ENCODE measurements around the gene ELP5. TPM values are rescaled to one million over a fixed set of nuclear protein-coding genes. Genes with fewer than 3 reads are reported as not detected.
"Not testable (repeated sequence)": the region's sequence is repeated elsewhere in the genome, so short reads cannot be mapped to it uniquely, and the experiment has no call there.

Gene ELP5
- total RNA-seq, 4 donors from 2014 or later = 10.8 to 20.6 (median 17.1) TPM

DNA sequence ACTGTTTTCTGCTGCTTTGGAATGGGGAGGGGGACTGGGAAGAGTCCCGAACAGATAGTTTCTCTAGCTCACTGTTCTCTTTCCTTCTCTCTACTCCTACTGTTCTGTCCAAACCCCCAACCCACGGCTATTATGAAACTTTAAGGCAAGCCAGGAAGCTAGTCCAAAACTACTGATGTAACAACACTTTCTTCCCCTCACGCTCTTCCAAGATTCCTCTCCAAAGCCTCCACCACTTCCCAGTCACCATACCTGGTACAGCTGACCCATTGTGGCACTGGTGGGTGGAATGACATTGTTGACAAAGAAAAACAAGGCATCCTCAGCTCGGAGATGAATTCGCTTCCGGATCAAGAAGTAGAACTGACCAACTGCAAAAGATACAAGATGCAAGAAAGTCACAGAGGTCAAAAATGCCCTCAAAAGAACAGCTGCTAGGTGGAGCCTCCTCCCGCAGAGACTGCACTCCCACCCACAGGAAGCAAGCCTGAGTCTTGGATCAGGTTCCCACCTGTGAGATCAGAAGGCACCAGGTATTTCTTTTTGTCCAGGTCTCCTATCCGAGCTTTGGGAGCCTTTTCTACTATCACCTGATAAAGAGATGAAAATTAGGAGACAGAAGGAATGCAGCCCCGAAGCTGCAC lies 10.8 kb upstream of the ELP5 start:
- DNase-seq (ENCODE audit: low spot score in 2 of 2) = no peak
- WGBS, 2 donors = 30% methylated on average over 9 of the region's 9 CpGs
- H3K4me3 ChIP-seq (ENCODE audit: low read depth, poor library complexity, severe bottlenecking) = peak overlapping the region; percentile 97
- TF ChIP-seq POLR2A (IDR thresholded peaks at IDR 0.05) = no peak
- TF ChIP-seq, protein P1, sequence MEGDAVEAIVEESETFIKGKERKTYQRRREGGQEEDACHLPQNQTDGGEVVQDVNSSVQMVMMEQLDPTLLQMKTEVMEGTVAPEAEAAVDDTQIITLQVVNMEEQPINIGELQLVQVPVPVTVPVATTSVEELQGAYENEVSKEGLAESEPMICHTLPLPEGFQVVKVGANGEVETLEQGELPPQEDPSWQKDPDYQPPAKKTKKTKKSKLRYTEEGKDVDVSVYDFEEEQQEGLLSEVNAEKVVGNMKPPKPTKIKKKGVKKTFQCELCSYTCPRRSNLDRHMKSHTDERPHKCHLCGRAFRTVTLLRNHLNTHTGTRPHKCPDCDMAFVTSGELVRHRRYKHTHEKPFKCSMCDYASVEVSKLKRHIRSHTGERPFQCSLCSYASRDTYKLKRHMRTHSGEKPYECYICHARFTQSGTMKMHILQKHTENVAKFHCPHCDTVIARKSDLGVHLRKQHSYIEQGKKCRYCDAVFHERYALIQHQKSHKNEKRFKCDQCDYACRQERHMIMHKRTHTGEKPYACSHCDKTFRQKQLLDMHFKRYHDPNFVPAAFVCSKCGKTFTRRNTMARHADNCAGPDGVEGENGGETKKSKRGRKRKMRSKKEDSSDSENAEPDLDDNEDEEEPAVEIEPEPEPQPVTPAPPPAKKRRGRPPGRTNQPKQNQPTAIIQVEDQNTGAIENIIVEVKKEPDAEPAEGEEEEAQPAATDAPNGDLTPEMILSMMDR (IDR thresholded peaks at IDR 0.05) = no peak
- intact Hi-C loops (cut with DNase I; ENCODE audit: low total_unique reads) = no loop called here

DNA sequence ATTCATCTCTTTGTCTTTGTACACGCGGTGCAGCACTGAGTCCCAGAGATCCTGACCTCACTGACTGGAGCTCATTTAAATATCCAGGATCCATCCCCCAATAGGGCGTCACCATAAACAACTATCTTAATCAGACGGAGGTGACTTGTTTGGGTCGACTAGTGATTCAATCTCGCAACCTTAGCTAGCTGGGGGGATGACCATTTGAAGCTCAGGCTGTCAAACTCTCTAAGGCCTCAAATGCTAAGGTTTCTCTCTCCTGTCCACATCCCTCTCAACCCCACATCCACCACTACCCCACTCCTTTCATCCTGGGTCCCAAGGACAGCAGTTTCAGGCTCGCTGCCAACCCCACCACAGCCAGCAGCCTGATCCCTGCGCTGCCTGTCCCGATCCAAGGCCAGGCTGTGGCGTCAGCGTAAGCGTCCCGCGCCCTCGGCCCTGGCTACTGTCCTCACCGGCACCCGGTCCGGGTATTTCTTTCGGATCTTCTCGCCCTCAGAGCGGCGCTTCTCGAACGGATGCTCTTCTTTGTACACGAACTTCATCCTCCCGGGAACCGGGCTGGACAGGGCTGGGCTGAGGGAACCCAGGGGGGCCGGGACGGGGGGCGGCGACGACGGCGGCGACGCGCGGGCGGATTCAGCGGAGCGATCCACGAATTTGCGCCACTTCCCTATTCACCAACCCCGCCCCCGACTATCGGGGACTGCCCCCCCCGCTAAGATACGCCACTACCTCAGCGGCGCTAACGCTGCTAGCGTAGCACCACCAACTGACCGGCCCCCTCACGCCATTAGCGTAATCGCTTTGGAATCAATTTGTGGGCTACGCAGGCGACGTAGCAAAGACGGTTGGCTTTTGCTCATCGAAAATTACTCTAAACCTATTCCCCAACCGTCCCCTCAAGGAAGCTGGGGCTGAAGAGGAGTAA lies 10.0 kb upstream of the ELP5 start, which contains the start of gene GABARAP:
Gene GABARAP (minus strand): TSS at position 667 of the 934 bp plus-strand sequence. CDS start 119 bp downstream, at position 548.
- intact Hi-C loops (cut with DNase I; ENCODE audit: low total_unique reads) = no loop called here
- WGBS, 2 donors = 0 to 1% methylated on average over 49 to 62 of the region's 62 CpGs

DNA sequence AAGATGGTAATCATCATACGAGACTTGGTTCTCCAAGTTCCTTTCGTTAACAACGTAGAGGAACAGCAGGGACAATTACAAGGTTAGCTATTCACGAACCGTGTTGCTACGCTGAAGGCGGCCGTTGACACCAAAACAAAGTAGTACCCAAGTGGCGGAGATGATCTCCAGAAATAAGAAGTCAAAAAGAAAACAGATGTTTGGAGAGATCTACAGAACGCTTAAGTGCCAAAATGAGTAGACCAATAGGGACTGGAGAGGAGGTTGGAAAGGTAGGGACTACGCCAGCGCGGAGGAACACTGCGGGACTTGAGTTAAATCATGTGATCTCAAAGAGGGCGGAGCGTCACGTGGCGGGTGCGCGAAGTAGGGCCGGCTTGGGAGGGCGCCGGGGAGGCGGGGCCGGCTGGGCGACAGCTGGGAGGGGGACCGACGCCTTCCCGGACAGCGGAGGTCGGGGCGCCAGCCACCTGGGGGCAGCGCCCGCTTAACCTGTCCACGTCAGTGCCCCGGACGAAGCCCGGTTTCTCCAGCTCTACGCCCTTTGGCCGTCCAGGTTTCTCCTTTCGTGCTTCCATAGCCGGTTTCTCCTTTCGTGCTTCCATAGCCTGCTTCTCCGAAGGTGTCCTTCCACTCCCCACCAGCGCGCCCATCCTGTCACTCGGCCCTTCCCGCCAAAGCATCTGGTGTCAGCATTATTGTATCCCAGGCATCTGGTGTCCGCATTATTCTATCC lies 9.1 kb upstream of the ELP5 start:
- intact Hi-C loops (cut with DNase I; ENCODE audit: low total_unique reads) = no loop called here
- H3K4me3 ChIP-seq (ENCODE audit: low read depth, poor library complexity, severe bottlenecking) = peak overlapping the region; percentile 97
- 0 to 1% methylated on average over 49 of the region's 49 CpGs for WGBS, 2 donors
- DNase-seq (ENCODE audit: low spot score in 2 of 2) = peak; percentile 95 to 99
- TF ChIP-seq, protein P1 (IDR thresholded peaks at IDR 0.05) = peak in 1 of 3 donors; percentile 10
- TF ChIP-seq POLR2A (IDR thresholded peaks at IDR 0.05) = peak in 1 of 2 donors; percentile 17

More for the DNA sequence above, 10.0 kb upstream of the ELP5 start, which contains the start of gene GABARAP:
- H3K4me3 ChIP-seq (ENCODE audit: low read depth, poor library complexity, severe bottlenecking) = peak within 1 kb of the TSS; percentile 97
- peak; percentile 93 to 99 for DNase-seq (ENCODE audit: low spot score in 2 of 2)
- peak in 1 of 2 donors; percentile 67 for TF ChIP-seq POLR2A (IDR thresholded peaks at IDR 0.05)
- TF ChIP-seq, protein P1 (IDR thresholded peaks at IDR 0.05) = no peak

DNA sequence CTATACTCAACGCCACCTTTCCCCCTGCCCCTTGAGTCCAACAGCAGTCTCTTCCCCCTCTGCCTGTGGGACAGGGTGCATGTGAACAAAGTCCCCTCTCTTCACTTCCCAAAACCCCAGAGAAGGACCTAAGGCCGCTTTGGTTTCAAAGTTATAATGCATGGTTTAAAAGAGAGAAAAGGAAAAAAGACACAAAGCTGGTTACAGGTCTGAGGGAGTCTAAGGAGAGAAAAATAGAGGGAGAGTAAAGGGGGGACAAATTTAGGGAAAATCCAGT lies 8.6 kb upstream of the ELP5 start:
- DNase-seq (ENCODE audit: low spot score in 2 of 2) = no peak
- intact Hi-C loops (cut with DNase I; ENCODE audit: low total_unique reads) = no loop called here
- peak overlapping the region; percentile 97 for H3K4me3 ChIP-seq (ENCODE audit: low read depth, poor library complexity, severe bottlenecking)
- TF ChIP-seq POLR2A (IDR thresholded peaks at IDR 0.05) = no peak
- TF ChIP-seq, protein P1 (IDR thresholded peaks at IDR 0.05) = no peak
- 30% methylated on average over 2 of the region's 2 CpGs for WGBS, 2 donors

DNA sequence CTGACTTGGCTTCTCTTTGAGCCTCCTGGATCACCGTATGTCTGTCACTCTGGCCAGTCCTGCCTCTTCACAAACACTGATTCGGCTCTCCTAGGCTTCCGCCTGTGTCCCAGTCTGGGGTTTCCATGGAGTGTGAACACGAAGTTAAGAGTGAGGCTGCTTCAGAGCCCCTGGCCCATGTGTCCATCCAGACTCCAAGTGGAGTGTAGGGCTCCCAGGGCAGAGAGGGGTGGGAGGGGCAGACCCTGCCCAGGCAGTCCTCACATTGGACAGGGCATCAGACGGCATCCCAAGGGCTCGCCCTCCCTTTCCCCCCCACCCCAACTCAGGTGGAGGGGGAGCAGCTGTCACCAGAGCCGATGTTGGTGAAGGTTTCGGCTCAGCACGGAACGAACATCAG lies 8.2 kb upstream of the ELP5 start:
- DNase-seq (ENCODE audit: low spot score in 2 of 2); intact Hi-C loops (cut with DNase I; ENCODE audit: low total_unique reads); H3K4me3 ChIP-seq (ENCODE audit: low read depth, poor library complexity, severe bottlenecking): not testable (repeated sequence)
- 77 to 82% methylated on average over 10 of the region's 10 CpGs for WGBS, 2 donors

DNA sequence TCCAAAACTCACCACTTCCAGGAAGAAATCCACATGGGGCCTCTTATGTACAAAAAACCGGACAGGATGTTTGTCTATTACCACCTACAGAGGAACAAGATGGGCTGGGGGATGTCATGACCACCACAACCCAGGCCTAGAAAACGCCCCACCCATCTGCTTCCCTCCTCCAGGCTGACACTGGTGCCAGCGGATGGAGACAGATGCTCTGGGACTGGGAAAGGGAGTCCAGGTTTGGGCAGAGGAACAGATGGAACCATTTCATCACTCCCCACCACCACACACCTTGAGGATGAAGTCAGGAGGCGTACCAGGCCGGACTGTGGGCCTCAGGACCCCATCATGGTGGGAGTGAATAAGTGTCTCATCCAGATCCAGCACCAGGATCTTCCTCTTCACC lies 5.2 kb upstream of the ELP5 start:
- intact Hi-C loops (cut with DNase I; ENCODE audit: low total_unique reads) = no loop called here
- WGBS, 2 donors = 88% methylated on average over 5 of the region's 5 CpGs
- no peak overlapping the region for H3K4me3 ChIP-seq (ENCODE audit: low read depth, poor library complexity, severe bottlenecking)
- no peak for TF ChIP-seq POLR2A (IDR thresholded peaks at IDR 0.05)
- TF ChIP-seq, protein P1 (IDR thresholded peaks at IDR 0.05) = no peak
- DNase-seq (ENCODE audit: low spot score in 2 of 2) = no peak
